Measurements from ENCODE around the gene KIF19.

- TF ChIP-seq POLR2A (IDR thresholded peaks at IDR 0.05) (no peak), CTCF (IDR thresholded peaks at IDR 0.05) (no peak), POLR2AphosphoS5 (IDR thresholded peaks at IDR 0.05) (no peak), EP300 (IDR thresholded peaks at IDR 0.05) (no peak)
Observed at GRCh38 chr17:74325376-74325742, 667 bp upstream of the KIF19 start.
